SK-N-SH (cell line): ENCODE measurements around the gene DSG3. TPM values are rescaled to one million over a fixed set of nuclear protein-coding genes. Genes with fewer than 3 reads are reported as not detected.

Experiments used
- CTCF ChIA-PET: fragments of 300-600, 350-600 bp; formaldehyde crosslinking; extraction: SDS; loops from one replicate; lab custom pipeline; 2021; lab: Yijun Ruan, JAX
- POLR2A ChIA-PET: fragments of 350-600 bp; sonication (Branson Sonifier 250); formaldehyde crosslinking; extraction: SDS; loops from one replicate; lab custom pipeline; 2020; ENCODE audit warnings: antibody characterized with exemption, inconsistent platforms; lab: Yijun Ruan, JAX
- DNase-seq: peaks from one replicate; pipeline ENCODE4 v3.0.0; 2012
- H2AFZ ChIP-seq: fragments of 200-600 bp; sonication (generic); 2 replicates; pipeline ENCODE4 v1.8.1; 2016; ENCODE audit warnings: antibody characterized with exemption, mild to moderate bottlenecking, low read depth
- H3F3A ChIP-seq: fragments of 200-600 bp; sonication (generic); replicated peaks from 2 replicates; pipeline ENCODE3; 2016; ENCODE audit warnings: antibody characterized with exemption, mild to moderate bottlenecking; ENCODE audit not compliant: insufficient read depth
- H3K27ac ChIP-seq, 2 experiments: fragments of 200-500 bp in 1 of 2; fragments of 200-600 bp in 1 of 2; sonication (Bioruptor generic) in 1 of 2; sonication (generic), shearing (Covaris generic) in 1 of 2; 2 replicates each; pipeline versions ENCODE4 v1.5.1 to v1.6.1; 2014 to 2016; ENCODE audit warnings: low read depth in 2 of 2, inconsistent platforms in 1 of 2, low read length in 1 of 2, mild to moderate bottlenecking in 1 of 2, mixed read lengths in 1 of 2
- H3K27me3 ChIP-seq: fragments of 200-600 bp; sonication (generic), shearing (Covaris generic); 2 replicates; pipeline ENCODE4 v1.6.1; 2016; ENCODE audit warnings: mixed run types; ENCODE audit not compliant: insufficient read depth
- H3K36me3 ChIP-seq, 2 experiments: fragments of 200-500 bp in 1 of 2; fragments of 200-600 bp in 1 of 2; sonication (Bioruptor generic) in 1 of 2; sonication (generic) in 1 of 2; replicated peaks in 1 of 2; 2 replicates each; pipeline versions ENCODE3 to v1.5.1; 2014 to 2016; ENCODE audit warnings: low read length in 1 of 2, mild to moderate bottlenecking in 1 of 2; ENCODE audit not compliant: insufficient read depth in 2 of 2, control insufficient read depth in 1 of 2
- H3K4me1 ChIP-seq, 2 experiments: fragments of 200-500 bp in 1 of 2; fragments of 200-600 bp in 1 of 2; sonication (Bioruptor generic) in 1 of 2; sonication (generic), shearing (Covaris generic) in 1 of 2; 2 replicates each; pipeline versions ENCODE4 v1.5.1 to v1.6.1; 2014 to 2016; ENCODE audit warnings: low read depth in 1 of 2, low read length in 1 of 2, mixed run types in 1 of 2; ENCODE audit not compliant: insufficient read depth in 2 of 2, control insufficient read depth in 1 of 2
- H3K4me2 ChIP-seq: fragments of 200-600 bp; sonication (generic), shearing (Covaris generic); 2 replicates; pipeline ENCODE4 v1.6.1; 2017; ENCODE audit warnings: mixed run types
- H3K4me3 ChIP-seq, 2 experiments: fragments of 200-500 bp in 1 of 2; fragments of 200-600 bp in 1 of 2; sonication (Bioruptor generic) in 1 of 2; sonication (generic), shearing (Covaris generic) in 1 of 2; 2 replicates each; pipeline versions ENCODE4 v1.5.1 to v1.8.1; 2014 to 2016; ENCODE audit warnings: low read depth in 2 of 2, inconsistent platforms in 1 of 2, low read length in 1 of 2, mild to moderate bottlenecking in 1 of 2, mixed read lengths in 1 of 2, moderate library complexity in 1 of 2
- H3K79me2 ChIP-seq: fragments of 200-600 bp; sonication (generic); 2 replicates; pipeline ENCODE4 v1.8.1; 2017; ENCODE audit warnings: mild to moderate bottlenecking; ENCODE audit not compliant: insufficient read depth
- H3K9ac ChIP-seq: fragments of 200-600 bp; sonication (generic); 2 replicates; pipeline ENCODE4 v1.6.1; 2017; ENCODE audit warnings: mixed run types
- H3K9me2 ChIP-seq: fragments of 200-600 bp; sonication (generic); 2 replicates; pipeline ENCODE4 v1.6.1; 2017; ENCODE audit warnings: mixed run types
- H3K9me3 ChIP-seq: fragments of 200-600 bp; sonication (generic); 2 replicates; pipeline ENCODE4 v1.6.1; 2017; ENCODE audit warnings: mixed run types, mild to moderate bottlenecking, moderate library complexity
- H4K20me1 ChIP-seq: fragments of 200-600 bp; sonication (generic); 2 replicates; pipeline ENCODE4 v1.6.1; 2017; ENCODE audit warnings: mild to moderate bottlenecking, mixed run types; ENCODE audit not compliant: insufficient read depth
- CHD2 ChIP-seq: fragments of 150-350 bp; IDR thresholded peaks from 2 replicates; pipeline ENCODE4 v1.6.1; 2018; ENCODE audit warnings: low read length; ENCODE audit not compliant: partially characterized antibody
- CTCF ChIP-seq: fragments of 200-600 bp; sonication (generic); IDR thresholded peaks from 2 replicates; pipeline ENCODE4 v1.6.1; 2017; ENCODE audit warnings: antibody characterized with exemption, mild to moderate bottlenecking, moderate library complexity
- ELF1 ChIP-seq: IDR thresholded peaks from 2 replicates; pipeline ENCODE4 v1.4.0; 2012
- EP300 ChIP-seq, 2 experiments: IDR thresholded peaks; 2 replicates each; pipeline versions ENCODE4 v1.4.0 to v1.6.1; 2012; ENCODE audit warnings: borderline replicate concordance in 1 of 2, low read depth in 1 of 2, low read length in 1 of 2
- FOSL2 ChIP-seq: IDR thresholded peaks from 2 replicates; pipeline ENCODE4 v1.4.0; 2012; ENCODE audit warnings: low read depth, mild to moderate bottlenecking, moderate library complexity, borderline replicate concordance
- FOXJ3 ChIP-seq: sonication (generic); formaldehyde crosslinking; IDR thresholded peaks from 2 replicates; pipeline ENCODE4 v1.5.1; 2020; ENCODE audit warnings: mild to moderate bottlenecking, missing genetic modification reagents
- FOXM1 ChIP-seq: IDR thresholded peaks from 2 replicates; pipeline ENCODE4 v1.4.0; 2012; ENCODE audit warnings: low read depth, mild to moderate bottlenecking
- GABPA ChIP-seq: IDR thresholded peaks from 2 replicates; pipeline ENCODE4 v1.4.0; 2012; ENCODE audit warnings: low read depth, mild to moderate bottlenecking
- MXI1 ChIP-seq: IDR thresholded peaks from 2 replicates; pipeline ENCODE4 v1.6.1; 2012; ENCODE audit warnings: mild to moderate bottlenecking, low read depth, low read length, improper control_type of control experiment
- POLR2AphosphoS5 ChIP-seq: IDR thresholded peaks from 2 replicates; pipeline ENCODE4 v1.6.1; 2012; ENCODE audit warnings: low read depth, low read length
- RAD21 ChIP-seq: IDR thresholded peaks from 2 replicates; pipeline ENCODE4 v1.6.1; 2012; ENCODE audit warnings: mild to moderate bottlenecking, low read length
- RCOR1 ChIP-seq: fragments of 150-350 bp; IDR thresholded peaks from 2 replicates; pipeline ENCODE4 v1.6.1; 2017; ENCODE audit warnings: antibody characterized with exemption, low read length
- SIN3A ChIP-seq: IDR thresholded peaks from 2 replicates; pipeline ENCODE4 v1.6.1; 2012; ENCODE audit warnings: low read depth, mild to moderate bottlenecking, low read length, moderate library complexity, borderline replicate concordance
- SMC3 ChIP-seq: IDR thresholded peaks from 2 replicates; pipeline ENCODE4 v1.6.1; 2012; ENCODE audit warnings: low read depth, low read length, improper control_type of control experiment
- TCF12 ChIP-seq: IDR thresholded peaks from 2 replicates; pipeline ENCODE4 v1.4.0; 2012
- YY1 ChIP-seq: IDR thresholded peaks from 2 replicates; pipeline ENCODE4 v1.4.0; 2012; ENCODE audit warnings: low read depth, mild to moderate bottlenecking
- WGBS: methylation state at CpG from one replicate; pipeline ENCODE4 v1.1.6; 2017; ENCODE audit warnings: low lambda C conversion rate; 5-methylcytosine and 5-hydroxymethylcytosine counted together
- polyA plus RNA-seq, 3 experiments: library from polyadenylated mRNA; depleted of rRNA; stranded (reverse); fragments of >200 nt; gene quantifications; 2 replicates each; pipeline ENCODE4 v1.2.3, GENCODE V29; 2012
- TF ChIP-seq, protein P1 (sequence below): fragments of 150-350 bp; IDR thresholded peaks from 2 replicates; pipeline ENCODE4 v1.6.1; 2016; ENCODE audit warnings: mild to moderate bottlenecking, low read depth, low read length
- TF ChIP-seq, protein P2 (sequence below): IDR thresholded peaks from 2 replicates; pipeline ENCODE4; 2012

The DSG3 gene
- polyA plus RNA-seq, 1 of the 3 experiments (the other 2 are of a cell fraction) = 0.02 TPM

- Histone ChIP-seq H3K9ac (no peak overlapping the region), H3K27ac (no peak overlapping the region), H3K27me3 (peaks cover 34% of the 10 kb centered on the region; the same call in 1 of the 2 replicates), H4K20me1 (no peaks in the 10 kb centered on the region), H3F3A (no peaks in the 10 kb centered on the region), H3K9me2 (no peaks in the 10 kb centered on the region), H3K36me3 (no peaks in the 10 kb centered on the region), H3K4me1 (peaks cover 0 to 7% of the 10 kb centered on the region in 2 experiments; a peak in 1 of 4 replicates), H3K79me2 (no peaks in the 10 kb centered on the region), H2AFZ (no peak overlapping the region), H3K9me3 (no peaks in the 10 kb centered on the region), H3K4me3 (no peak overlapping the region), H3K4me2 (no peak overlapping the region)
- POLR2A ChIA-PET = no interaction called here
- CTCF ChIA-PET = interaction anchor here (1.0 to 1.4 kb wide), 3 partner anchors 10 to 243 kb away, joined by 3 read pairs; no protein-coding TSS in a partner anchor
- no peak for TF ChIP-seq CHD2
- TF ChIP-seq CTCF = no peak
- TF ChIP-seq FOXJ3 (CRISPR knock-in tag) = no peak
- no peak for TF ChIP-seq ELF1
- no peak for TF ChIP-seq POLR2AphosphoS5
- no peak for TF ChIP-seq EP300 (IDR thresholded peaks at IDR 0.05; ENCODE audit: borderline replicate concordance in 1 of 2, low read depth in 1 of 2, low read length in 1 of 2)
- no peak for TF ChIP-seq RCOR1
- TF ChIP-seq FOSL2 = no peak
- no peak for TF ChIP-seq GABPA
- no peak for TF ChIP-seq YY1
- TF ChIP-seq FOXM1 = no peak
- no peak for TF ChIP-seq SMC3
- TF ChIP-seq MXI1 = no peak
- TF ChIP-seq, protein P1, sequence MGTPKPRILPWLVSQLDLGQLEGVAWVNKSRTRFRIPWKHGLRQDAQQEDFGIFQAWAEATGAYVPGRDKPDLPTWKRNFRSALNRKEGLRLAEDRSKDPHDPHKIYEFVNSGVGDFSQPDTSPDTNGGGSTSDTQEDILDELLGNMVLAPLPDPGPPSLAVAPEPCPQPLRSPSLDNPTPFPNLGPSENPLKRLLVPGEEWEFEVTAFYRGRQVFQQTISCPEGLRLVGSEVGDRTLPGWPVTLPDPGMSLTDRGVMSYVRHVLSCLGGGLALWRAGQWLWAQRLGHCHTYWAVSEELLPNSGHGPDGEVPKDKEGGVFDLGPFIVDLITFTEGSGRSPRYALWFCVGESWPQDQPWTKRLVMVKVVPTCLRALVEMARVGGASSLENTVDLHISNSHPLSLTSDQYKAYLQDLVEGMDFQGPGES = no peak
- no peak for TF ChIP-seq SIN3A
- TF ChIP-seq, protein P2, sequence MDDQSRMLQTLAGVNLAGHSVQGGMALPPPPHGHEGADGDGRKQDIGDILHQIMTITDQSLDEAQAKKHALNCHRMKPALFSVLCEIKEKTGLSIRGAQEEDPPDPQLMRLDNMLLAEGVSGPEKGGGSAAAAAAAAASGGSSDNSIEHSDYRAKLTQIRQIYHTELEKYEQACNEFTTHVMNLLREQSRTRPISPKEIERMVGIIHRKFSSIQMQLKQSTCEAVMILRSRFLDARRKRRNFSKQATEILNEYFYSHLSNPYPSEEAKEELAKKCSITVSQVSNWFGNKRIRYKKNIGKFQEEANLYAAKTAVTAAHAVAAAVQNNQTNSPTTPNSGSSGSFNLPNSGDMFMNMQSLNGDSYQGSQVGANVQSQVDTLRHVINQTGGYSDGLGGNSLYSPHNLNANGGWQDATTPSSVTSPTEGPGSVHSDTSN = no peak
- TF ChIP-seq RAD21 = no peak
- TF ChIP-seq TCF12 = no peak
- DNase-seq = no peak
- WGBS = 11% methylated on average over 1 of the region's 1 CpG
Measured at GRCh38 chr18:31508781-31509180, 61.2 kb downstream of the DSG3 start.
